Left hindlimb (tissue), 1 donor: ENCODE data around the gene LMO7.
A peak's percentile ranks its signal among the peaks of the same experiment; 100 is the strongest.

Experiments
- DNase-seq: peaks from one replicate; pipeline ENCODE4 v3.0.0-alpha.2; 2018

Gene LMO7

DNA sequence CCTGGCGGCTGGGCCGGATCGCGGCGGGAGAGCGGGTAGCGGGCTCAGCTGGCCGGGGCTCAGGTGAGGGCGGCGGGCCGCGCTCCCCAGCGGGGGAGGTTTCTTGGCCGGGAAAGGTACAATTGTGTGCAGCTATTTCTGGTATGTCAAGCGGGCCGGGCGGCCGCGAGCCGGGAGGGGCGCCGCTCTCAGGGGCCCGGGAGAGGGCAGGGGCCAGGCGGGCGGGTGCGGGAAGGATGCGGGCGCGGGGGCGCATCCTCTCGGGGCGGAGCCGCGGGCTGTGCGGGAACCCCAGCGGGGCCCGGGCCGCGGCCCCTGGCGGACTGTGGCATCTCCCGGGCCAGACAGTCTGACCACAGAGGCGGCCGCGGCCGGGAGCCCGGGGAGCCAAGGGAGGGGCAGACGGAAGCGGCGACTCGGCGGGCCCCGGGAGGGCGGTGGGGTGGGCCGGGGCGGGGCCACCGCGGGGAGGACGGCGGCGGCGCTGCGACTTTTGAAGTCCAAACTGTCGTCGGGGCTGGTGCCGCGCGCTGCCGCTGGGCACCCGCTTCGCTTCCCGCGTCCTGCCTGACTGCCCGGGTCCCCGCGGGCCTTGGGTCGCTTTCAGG, at the start of gene LMO7:
Gene LMO7 (plus strand): TSS at position 503 of the 608 bp plus-strand sequence. CDS start 328 bp downstream, outside the sequence.
- DNase-seq, result peak; percentile 78

DNA sequence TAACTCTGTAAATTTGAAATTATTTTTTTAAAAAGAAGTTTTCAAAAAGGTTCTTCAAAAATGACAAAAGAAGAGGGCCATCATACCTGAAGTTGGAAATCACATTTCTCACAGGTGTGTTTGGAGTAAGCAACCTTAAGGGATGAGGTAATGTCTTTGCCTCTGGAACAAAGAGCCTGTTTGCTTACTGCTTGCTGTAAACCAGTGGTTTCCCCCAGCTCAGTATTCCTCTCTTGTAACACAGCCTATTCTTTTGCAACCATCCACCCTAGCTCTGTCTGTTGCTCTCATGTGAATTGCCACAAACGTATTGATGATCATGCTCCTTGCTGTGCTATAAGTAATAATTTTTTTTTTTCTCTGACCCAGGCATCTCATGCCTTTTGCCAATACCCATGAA, 48.5 kb upstream of the LMO7 start:
- no peak for DNase-seq

DNA sequence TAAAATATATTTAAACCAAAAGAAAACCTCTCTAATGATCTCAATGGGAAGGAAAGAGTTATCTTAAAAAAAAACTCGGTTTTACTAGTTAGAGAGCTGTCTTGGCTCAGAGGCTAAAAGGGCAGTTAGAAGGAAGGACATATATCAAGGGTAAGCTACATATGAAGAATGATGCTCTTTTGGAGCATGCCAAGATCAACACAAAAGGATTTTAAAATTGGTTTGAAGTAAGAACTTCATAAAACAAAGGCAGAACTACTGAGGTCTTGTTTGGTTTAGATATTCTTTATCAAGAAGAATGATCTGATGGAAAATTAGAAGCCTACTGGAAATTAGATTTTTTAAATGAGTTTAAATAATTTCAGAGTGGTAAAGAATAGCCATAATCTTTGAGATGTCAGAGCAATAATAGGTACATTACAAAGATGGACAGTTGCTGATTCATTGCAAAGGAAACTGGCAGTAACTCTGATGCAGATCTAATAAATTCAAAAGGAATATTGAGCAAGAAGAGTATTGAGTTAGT, 39.4 kb upstream of the LMO7 start:
- DNase-seq, result no peak

DNA sequence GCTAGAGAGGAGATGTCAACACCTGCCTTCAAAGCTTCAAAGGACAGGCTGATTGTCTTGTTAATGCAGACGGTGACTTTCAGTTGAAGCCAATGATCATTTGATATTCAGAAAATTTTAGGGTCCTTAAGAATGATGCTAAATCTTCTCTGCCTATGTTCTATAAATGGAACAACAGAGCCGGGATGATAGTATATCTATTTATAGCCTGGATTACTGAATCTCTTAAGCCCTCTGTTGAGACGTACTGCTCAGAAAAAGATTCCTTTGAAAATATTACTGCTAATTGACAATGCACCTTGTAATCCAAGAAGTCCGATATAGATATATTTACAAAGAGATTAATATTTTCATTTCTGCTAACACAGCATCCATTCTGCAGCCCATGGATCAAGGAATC, 35.8 kb upstream of the LMO7 start:
- no peak for DNase-seq

DNA sequence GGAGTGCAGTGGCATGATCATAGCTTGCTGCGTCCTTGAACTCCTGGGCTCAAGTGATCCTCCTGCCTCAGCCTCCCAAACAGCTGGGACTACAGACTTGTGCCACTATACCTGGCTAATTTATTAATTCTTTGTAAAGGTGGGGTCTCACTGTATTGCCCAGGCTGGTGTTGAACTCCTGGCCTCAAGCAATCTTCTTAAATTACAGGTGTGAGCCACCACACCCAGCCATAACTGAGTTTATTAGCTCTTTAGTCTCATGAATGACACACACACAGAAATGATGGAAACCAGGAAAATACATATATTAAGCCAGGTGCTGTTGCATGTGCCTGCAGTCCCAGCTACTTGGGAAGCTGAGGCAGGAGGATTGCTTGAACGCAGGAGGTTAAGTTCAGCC, 33.1 kb upstream of the LMO7 start:
- no peak for DNase-seq

DNA sequence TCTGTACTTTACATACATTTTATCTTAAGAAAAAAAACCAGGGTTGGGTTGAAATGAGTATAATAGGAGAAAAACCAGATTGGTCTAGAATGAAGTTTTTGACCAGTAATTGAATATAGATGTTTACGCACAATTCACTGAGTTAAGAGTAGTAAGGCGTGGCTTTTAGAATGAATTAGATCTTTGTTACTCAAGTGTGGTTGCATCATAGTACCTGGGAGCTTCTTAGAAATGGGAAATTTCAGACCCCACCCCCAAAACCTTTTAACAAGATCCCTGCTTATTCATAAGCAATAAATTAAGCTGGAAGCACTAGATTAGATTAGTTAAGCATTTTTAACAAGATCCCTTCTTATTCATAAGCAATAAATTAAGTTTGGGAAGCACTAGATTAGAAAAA, 28.7 kb upstream of the LMO7 start:
- no peak for DNase-seq

DNA sequence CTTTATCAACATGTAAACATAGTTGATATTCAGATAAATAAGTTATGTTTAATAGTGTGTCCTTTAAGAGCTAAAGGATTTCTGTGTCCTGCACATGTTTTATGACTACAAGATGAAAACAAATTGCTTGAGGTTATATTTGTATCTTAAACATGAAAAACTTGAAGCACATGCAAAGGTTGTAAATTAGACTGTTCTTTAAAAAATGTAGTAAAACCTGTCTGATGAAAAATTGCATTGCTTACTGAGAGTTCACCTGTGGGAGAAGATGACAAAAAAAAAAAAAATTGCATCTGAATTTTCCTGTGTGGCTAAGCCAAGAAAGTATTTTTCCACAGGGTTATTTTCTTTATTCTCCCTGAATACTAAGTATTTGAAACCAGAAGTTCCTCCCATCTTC, 25.7 kb upstream of the LMO7 start:
- no peak for DNase-seq

DNA sequence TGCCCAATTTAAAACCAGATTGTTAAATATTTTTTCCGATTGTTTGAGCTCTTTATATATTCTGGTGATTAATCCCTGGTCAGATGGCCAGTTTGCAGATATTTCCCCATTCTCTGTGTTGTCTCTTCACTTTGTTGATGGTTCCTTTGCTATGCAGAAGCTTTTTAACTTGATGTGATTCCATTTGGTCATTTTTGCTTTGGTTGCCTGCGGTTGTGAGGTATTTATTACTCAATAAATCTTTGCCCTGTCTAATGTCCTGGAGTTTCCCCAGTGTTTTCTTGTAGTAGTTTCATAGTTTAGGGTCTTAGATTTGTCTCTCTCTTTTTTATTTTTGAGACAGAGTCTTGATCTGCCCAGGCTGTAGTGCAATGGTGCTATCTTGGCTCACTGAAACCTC, 23.8 kb upstream of the LMO7 start:
- no peak for DNase-seq

DNA sequence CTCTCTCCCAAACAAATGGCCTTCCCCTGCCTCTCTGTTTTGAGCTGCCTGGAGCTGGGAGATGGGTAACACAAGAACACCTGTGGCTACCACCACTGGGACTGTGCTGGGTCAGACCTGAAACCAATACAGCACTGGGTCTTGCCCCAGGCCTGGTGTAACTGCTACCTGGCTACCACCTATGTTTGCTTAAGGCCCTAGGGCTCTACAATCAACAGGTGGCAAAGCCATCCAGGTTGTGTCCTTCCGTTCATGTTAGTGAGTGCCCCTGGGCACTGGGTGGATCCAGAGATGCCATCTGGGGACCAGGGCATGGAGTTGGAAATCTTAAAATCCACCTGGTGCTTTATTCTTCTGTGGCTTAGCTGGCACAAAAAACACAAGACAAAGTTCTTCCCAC, 18.9 kb upstream of the LMO7 start:
- DNase-seq, result no peak

DNA sequence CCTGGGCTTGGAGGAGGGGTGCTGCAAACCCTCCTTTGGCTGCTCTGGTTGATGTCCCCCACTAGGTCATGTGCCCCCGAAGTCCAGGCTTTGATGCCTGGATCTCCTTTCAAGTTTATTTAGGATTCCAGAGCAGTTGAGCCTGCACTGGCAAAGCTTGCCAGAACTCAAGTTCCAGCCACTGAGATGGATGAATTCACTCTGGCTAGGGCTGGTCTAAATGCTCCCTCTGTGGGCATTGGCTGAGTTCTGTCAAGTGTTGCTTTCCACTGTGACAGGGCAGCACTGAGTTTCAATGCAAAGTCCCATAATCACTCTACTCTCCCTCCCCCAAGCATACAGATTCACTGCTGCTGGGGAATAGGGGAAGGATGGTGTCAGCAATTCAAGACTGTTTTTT, 17.8 kb upstream of the LMO7 start:
- DNase-seq, result no peak

DNA sequence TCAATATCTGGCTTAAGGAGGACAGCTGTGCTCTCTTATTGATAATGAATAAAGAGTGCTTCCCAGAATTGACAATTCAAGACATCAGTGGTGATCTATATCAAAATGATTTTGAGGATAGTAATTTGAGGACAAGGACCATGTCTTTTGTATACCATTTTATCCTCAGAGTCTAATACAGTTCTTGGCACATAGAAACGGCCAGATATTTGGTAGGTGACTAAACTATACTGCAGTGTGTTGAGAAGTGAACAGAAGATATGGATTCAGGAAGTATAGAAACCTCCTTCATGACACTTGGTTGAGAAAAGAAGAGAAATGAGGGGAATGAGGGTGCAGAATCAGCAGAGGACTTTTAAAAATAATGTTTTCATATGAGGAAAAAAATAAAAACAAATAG, 16.1 kb upstream of the LMO7 start:
- DNase-seq, result no peak

DNA sequence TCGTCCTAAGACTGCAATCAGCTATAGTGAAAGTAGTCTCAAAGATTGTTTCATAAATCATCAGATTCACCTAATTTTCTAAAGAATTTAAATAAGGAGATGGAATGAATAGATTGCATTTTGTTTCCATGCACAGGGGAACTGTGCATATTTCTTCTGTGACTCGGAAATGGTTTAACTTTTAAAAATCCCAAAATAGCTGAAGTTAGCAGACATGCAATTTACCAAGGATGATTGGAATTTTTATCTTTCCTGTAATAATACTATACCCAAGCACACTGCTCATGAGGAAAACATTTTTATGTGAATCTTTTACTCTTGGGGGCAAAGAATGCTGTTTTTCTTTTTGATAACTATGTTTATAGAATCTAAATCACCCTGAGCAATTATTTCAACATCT, 15.0 kb upstream of the LMO7 start:
- no peak for DNase-seq

DNA sequence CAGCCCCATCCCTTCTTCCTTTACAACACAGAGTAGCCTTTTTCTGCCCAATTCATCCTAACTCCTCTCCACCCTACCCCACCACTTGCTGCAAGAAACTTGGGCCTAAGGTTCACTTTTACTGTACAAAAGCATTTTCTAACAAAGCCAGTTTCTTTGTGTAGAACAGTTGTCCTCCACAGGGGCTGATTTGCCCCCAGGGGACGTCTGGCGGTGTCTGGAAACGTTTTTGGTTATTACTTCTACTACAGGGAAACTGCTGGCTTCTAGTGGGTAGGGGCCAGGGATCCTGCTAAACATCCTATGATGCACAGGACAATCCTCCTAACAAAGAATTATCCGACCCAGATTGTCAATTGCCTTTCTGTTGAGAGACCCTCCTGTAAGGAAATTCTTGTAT, 7.3 kb upstream of the LMO7 start:
- DNase-seq, result no peak

DNA sequence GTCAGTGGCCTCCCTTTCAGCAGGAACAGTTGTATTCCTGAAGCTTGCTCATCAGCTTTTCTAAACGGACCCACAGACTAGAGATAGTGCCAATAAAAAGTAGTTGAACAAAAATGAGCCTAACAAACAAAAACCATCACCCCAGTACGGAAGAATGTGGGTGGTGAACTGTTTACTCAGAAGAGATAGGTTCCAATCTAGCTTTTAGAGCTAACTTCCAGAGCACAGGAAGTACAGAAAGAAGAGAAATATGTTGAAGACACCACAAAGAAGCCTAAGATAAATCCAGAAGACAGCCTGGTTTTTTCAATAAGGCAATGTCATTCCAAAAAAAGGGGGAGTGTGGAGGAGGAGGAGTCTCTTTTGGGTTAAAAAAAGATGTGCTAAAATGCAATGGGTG, 2.8 kb upstream of the LMO7 start:
- DNase-seq, result no peak

DNA sequence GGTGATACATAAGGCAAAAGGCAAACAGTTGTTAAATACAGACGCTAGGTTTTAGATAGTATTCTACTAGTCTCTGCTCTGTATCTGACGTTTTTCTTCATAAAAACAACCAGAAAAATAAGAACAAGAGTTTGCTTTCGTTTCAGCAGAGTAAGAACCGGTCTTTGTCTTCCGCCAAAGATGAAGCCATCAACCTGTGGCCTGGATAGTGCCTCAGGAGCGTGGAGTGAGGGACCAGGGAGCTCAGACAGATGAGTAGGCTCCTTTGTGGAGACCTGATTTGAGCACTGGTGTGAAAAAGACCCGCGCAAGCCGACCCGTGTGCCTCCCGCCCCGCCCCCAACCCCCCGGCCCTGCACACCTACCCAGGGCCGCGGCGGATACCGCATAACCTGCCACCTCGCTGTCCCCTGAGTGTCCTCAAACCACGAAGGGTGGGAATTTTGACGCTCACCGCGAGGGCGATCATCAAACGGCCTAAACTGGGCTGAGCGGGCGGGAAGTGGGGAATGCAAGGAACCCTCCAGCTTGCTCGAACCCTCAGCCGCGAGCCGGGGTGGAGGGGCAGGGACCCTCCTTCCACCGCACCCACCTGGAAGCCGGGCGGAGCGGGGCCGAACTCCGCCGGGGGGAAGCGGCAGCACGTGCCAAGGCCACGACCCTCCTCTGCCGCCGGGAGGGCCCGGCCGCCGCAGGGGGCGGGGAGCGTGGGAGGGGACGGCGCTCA, 866 bp upstream of the LMO7 start:
- DNase-seq, result peak; percentile 59

DNA sequence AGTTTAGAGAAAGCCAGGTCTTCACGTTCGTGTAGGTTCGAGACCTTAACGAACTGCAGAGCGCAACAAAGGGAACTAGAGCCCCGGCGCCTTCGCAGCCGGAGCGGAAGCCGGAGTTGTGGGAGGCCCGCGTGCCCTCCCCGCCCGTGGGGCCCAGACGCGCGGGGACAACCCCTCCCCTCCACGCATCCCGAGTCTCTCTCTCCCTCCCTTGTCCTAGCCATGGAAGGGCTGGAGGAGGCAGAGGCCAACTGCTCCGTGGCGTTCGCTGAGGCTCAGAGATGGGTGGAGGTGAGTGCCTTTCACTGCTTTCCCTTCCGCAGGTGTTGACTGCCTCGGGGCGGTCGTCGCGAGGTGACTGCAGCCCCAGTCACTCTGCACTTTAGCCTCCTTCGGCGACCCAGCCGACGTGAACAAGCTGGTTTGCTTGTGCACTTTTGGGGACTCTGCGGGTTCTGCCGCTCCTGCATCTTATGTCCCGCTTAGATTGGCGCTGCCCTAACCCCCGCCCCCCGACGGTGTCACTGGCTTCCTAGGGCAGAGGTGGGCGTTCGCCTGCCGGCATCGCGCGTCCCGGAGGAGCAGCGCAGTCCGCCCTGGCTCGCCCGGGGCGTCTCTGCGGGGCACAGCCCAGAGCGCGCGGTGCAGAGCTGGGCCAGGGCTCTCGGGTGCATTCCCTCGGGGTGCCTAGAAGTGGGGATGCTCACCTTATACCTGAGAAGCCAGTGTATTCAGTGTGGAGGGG, 478 bp downstream of the LMO7 start:
- DNase-seq, result peak; percentile 63

DNA sequence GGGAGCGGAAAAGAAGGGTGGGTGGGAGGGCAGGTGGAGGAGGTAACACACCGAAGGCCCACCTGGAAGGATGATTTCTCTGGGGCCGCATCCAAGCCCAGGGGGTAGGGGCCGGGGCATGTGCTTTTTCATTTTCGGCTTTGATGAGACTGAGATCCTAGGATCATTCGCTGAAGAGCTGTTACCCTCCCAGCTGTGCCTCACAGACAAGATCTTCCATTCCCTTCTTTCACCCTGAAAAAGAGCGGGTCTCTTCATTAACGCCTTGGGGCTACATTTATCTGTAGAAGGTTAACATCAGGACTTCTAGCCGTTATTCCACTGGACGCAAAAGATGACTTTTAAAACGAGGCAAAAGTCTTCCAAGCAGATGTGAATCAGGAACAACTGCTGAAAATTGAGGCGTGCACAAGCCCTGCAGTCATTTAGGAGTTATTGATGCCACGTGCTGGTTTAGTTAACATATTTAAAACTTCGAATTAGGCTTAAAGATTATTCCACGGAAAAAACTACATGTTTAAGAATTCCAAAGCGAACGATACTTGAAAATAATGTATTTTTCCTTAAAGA, 1.1 kb downstream of the LMO7 start:
- peak; percentile 45 for DNase-seq

DNA sequence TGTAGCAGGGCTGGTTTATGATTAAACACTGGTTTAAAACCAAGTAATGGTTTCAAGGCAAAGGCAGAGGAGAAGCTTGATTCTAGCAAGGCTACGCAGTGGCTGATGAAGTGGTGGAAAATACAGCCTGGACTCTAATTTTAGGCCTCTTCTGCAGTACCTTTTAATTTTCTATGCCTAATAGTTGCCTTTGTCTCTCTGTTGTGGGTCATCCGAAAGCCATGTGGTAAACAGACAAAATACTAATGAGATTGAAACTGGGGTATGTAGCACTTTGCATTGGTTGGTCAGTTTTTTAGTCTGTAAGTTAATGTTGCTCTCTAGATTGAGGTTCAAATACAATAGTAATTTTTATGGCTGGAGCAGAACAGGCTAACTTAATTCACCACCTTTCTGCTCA, 3.3 kb downstream of the LMO7 start:
- DNase-seq, result no peak

DNA sequence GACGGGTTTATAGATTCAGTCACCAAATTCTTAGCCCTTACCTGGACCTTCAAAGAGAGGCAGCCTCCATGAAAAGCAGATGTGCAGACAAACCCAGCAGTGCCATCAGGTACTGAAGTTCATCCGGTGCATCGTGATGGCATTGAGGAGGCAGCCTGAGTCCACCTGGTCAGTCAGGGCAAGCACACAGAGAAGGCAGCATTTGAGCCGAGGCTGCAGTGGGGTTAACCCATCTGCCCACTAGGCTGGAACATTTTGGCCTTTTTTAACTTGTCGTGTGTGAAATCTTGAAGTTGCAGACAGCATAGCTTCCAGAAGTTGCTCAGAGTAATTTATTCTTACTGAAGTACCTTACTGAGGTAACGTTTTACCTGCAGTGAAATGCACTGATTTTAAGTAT, 4.9 kb downstream of the LMO7 start:
- no peak for DNase-seq

DNA sequence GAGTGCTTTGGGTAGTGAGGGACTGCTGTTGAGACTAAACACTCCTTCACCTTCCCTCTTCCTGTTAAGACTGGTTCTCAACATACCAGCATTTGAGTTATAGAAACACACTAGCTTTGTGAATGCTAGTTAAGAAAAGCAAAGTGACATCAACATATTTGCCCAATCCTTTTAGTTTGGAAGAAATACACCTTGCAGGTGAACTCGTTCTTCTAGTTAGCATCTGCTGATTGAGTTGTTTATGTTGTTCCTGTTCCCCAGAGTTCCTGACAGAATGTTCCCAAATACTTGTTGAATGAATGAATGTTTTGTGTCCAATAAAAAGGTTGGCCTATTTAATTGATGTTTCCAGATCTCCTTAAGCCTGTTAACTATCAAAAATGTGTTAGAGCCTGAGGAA, 7.1 kb downstream of the LMO7 start:
- DNase-seq, result no peak

DNA sequence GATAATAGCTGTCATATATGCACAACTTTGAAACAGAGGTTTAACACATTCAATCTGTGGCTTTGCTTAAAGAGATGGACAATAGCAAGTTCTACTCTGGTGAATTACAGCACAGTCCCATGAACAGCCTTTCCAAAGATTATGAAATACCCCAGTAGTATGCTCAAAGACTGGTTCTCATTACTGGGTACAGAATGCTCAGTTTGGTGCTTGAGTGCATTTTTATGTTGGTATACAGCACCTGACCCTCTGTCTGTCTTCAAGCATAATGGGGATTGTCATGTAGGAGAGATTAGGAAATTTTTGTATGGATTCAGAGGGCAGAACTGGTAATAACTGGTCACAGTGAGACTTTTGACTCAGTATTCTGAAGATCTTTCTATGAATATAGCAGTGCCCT, 7.6 kb downstream of the LMO7 start:
- no peak for DNase-seq

DNA sequence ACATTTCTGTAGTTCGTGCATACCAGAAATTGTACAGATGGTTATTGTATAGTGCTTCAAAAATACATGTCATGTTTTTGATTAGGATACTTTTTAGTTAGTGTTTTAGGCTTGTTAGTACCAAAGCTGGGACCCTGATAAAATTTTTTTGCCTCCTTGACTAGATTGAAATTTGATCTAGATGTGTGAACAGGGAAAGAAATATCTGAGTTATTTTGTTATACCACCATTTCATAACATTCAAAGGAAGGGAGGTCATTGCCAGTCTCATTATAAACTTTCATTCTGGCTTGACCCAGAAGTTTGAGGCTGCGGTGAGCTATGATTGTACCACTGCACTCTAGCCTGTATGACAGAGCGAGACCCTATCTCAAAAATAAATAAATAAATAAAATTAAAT, 9.0 kb downstream of the LMO7 start:
- DNase-seq, result no peak

DNA sequence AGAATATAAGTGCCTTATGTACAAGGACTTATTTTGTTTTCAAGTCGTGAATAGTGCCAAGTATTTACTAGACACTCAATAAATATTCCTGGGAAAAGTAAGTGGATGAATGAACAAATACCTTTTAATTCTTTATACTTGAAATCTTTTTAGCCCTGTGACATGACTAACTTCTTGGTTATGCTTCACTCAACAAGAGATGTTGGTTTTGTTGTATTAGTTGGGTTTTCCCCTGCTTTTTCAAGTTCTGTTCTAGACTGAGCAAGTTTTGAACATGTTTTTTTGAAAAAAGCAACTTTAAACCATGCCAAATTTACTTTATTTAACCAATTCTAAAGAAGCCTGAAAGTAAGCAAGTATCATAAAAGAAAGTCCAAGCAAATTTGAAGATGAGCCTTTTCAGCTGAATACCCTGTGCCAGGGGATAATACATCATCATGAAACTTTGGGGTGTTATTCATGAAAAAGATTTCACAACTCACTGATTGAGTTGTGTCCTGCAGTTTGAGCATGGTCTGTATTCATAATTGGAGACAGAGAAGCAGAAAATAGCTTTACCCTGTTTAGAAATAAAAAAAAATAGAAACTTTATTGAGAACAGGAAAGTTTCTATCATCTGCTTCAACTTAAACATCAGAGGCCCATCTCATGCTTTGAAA, 11.1 kb downstream of the LMO7 start:
- no peak for DNase-seq
